ENCODE results near the gene PER3. TPM values are rescaled to one million over a fixed set of nuclear protein-coding genes. Genes with fewer than 3 reads are reported as not detected.

PER3 gene
- total RNA-seq, 4 donors from 2014 or later, result 11.9 to 39.2 (median 24.4) TPM

DNA sequence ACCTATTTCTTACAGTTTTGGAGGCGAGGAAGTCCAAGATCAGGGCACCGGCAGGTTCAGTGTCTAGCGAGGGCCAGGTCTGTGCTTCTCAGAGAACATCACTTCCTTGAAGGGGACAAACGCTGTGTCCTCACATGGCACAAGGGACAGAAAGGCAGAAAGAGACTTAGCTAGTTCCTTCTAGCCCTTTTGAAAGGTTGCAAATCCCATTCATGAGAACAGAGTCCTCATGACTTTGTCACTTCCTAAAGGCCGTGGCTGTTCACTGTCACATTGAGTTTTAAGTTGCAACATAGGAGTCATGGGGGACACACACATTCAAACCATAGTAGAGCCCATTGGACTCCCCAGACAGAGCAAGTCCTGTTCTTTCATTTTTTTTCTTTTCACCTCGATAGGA, 27.4 kb downstream of the PER3 start:
- TF ChIP-seq, protein P1, sequence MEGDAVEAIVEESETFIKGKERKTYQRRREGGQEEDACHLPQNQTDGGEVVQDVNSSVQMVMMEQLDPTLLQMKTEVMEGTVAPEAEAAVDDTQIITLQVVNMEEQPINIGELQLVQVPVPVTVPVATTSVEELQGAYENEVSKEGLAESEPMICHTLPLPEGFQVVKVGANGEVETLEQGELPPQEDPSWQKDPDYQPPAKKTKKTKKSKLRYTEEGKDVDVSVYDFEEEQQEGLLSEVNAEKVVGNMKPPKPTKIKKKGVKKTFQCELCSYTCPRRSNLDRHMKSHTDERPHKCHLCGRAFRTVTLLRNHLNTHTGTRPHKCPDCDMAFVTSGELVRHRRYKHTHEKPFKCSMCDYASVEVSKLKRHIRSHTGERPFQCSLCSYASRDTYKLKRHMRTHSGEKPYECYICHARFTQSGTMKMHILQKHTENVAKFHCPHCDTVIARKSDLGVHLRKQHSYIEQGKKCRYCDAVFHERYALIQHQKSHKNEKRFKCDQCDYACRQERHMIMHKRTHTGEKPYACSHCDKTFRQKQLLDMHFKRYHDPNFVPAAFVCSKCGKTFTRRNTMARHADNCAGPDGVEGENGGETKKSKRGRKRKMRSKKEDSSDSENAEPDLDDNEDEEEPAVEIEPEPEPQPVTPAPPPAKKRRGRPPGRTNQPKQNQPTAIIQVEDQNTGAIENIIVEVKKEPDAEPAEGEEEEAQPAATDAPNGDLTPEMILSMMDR (IDR thresholded peaks at IDR 0.05; ENCODE audit: low read depth), result no peak

DNA sequence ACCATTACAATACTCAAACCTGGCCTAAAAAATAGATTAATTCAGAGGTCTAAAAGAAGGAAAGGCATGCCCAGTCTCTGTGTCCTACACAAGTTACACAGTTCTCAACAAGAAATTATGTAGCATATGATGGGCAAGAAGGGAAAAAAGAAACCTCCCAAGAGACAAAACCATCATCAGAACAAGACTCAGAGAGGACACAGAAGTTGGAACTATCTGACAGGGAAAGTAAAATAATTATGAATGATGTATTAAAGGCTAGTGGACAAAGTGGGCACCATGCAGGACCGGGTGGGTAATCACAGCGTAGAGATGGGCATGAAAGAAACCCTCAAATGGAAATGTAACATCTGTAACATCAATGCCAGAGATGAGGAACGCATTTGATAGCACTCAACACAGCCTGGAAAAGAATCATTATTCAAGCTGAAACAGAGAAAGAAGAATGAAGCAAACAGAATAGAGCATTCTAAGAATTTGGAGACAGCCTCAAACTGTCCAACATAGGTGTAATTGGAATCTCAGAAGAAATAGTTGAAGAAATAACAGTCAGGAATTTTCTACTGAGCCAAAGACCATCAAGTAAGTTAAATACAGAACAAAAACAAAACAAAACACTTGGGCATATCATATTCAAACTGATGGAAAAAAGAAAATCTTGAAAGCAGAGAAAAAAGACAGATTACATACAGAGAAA, 29.7 kb downstream of the PER3 start:
- TF ChIP-seq, protein P1 (IDR thresholded peaks at IDR 0.05; ENCODE audit: low read depth), result no peak

DNA sequence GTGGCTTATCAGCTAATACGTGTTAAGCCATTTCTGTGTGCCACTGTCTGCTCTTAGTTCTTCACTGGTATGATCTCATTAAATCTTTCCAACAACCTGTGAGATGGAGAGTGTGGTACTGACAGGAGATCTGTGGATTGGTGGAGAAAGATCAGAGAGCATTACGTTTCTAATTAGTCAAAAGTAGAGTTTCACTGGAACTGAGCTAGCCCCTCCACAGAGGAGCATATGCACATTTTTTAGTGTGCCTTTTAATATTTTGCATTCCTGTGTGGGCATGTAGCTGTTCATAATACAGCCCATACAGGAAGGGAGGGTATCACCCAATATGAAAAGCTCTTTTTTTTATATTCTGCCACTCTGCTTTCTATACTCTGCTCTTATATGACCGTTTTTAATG, 37.2 kb downstream of the PER3 start:
- TF ChIP-seq, protein P1 (IDR thresholded peaks at IDR 0.05; ENCODE audit: low read depth), result no peak

DNA sequence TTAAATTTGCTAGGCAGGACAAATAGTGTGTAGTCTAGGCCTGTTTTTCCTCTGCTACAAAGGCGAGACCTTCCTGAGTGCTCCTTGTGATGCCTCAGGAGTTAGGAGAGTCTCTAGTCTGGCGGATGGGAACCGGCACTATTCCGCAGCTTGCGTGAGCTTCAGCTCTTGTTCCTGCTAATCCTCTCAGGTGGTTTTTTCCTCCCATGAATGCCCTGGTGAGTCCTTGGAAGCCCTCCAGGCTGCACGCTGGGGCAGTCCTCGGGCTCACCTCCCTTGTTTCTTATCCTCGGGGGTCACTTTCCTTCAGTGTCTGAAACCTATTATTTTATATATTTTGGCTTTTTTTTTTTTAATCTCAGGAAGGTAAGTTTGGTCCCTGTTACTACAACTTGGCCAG, 40.6 kb downstream of the PER3 start:
- TF ChIP-seq, protein P1 (IDR thresholded peaks at IDR 0.05; ENCODE audit: low read depth), result no peak

DNA sequence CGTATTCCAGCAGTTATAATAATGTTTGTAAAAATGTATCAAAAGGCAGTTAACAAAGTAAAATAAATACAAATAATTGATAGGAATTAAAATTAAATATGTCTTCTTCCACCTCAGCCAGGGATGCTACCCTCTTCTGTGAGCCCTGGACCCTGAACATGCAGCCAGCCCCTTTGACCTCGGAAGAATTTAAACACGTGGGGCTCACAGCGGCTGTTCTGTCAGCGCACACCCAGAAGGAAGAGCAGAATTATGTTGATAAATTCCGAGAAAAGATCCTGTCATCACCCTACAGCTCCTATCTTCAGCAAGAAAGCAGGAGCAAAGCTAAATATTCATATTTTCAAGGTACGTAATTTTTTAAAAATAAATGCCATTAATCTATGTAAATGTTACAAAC, 42.3 kb downstream of the PER3 start:
- TF ChIP-seq, protein P1 (IDR thresholded peaks at IDR 0.05; ENCODE audit: low read depth), result no peak

DNA sequence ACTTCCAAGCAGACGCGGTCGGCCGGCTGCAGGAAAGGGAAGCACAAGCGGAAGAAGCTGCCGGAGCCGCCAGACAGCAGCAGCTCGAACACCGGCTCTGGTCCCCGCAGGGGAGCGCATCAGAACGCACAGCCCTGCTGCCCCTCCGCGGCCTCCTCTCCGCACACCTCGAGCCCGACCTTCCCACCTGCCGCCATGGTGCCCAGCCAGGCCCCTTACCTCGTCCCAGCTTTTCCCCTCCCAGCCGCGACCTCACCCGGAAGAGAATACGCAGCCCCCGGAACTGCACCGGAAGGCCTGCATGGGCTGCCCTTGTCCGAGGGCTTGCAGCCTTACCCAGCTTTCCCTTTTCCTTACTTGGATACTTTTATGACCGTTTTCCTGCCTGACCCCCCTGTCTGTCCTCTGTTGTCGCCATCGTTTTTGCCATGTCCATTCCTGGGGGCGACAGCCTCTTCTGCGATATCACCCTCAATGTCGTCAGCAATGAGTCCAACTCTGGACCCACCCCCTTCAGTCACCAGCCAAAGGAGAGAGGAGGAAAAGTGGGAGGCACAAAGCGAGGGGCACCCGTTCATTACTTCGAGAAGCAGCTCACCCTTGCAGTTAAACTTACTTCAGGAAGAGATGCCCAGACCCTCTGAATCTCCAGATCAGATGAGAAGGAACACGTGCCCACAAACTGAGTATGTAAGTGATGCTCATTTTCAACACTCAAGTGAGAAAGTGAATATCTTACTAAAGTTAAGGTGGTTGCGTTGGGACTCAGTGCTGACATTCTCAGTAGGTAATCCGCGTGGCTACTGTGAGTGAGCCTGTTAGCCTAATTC, 43.2 kb downstream of the PER3 start:
- TF ChIP-seq, protein P1 (IDR thresholded peaks at IDR 0.05; ENCODE audit: low read depth), result no peak

DNA sequence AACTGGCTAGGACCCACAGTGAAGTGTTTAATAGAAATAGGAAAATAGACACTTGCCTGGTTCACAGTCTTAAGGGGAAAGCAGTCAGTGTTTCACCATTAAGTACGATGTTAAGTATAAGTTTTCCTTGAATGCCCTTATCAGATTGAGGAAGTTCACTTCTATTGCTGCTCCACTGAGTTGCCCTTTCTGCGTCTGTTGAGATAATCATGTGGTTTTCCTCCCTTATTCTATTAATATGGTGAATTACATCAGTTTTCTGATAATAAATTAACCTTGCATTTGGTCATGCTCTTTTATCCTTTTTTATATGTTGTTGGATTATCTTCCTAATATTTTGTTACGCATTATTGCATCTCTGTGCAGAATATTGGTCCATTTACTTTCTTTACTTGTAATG, 47.4 kb downstream of the PER3 start:
- TF ChIP-seq, protein P1 (IDR thresholded peaks at IDR 0.05; ENCODE audit: low read depth), result no peak

Data from subcutaneous adipose tissue (tissue), 4 donors.